Neural cell (in vitro differentiated cells): Measurements from ENCODE around the gene SDK1. TPM values are rescaled to one million over a fixed set of nuclear protein-coding genes. Genes with fewer than 3 reads are reported as not detected.

Experiments
- H2AFZ ChIP-seq: fragments of 200-600, 300-800 bp; sonication (generic), shearing (Covaris generic); 2 replicates; pipeline ENCODE4 v1.6.0; 2014; ENCODE audit warnings: low read depth, mild to moderate bottlenecking, antibody characterized with exemption, low read length, moderate library complexity
- H3F3A ChIP-seq: fragments of 200-600 bp; shearing (Covaris generic); 2 replicates; pipeline ENCODE4 v1.6.1; 2016; ENCODE audit warnings: mild to moderate bottlenecking, moderate library complexity, mixed read lengths, antibody characterized with exemption, low read length; ENCODE audit not compliant: insufficient read depth, poor library complexity, severe bottlenecking
- H3K27ac ChIP-seq: fragments of 200-600, 300-800 bp; sonication (generic), shearing (Covaris generic); 2 replicates; pipeline ENCODE4 v1.5.1; 2014; ENCODE audit warnings: mild to moderate bottlenecking, low read length, moderate library complexity
- H3K27me3 ChIP-seq: fragments of 300-800, 200-600 bp; sonication (generic), shearing (Covaris generic); 2 replicates; pipeline ENCODE4 v1.6.0; 2014; ENCODE audit warnings: mild to moderate bottlenecking, low read depth, low read length, moderate library complexity; ENCODE audit not compliant: insufficient read depth
- H3K36me3 ChIP-seq: fragments of 300-800, 200-600 bp; sonication (generic), shearing (Covaris generic); 2 replicates; pipeline ENCODE4 v1.5.1; 2014; ENCODE audit warnings: mild to moderate bottlenecking, antibody characterized with exemption, low read length, moderate library complexity; ENCODE audit not compliant: insufficient read depth
- H3K4me2 ChIP-seq: fragments of 300-800, 200-600 bp; sonication (generic), shearing (Covaris generic); 2 replicates; pipeline ENCODE4 v1.6.0; 2014; ENCODE audit warnings: mild to moderate bottlenecking, low read length
- H3K4me3 ChIP-seq: fragments of 300-800, 200-600 bp; sonication (generic), shearing (Covaris generic); 2 replicates; pipeline ENCODE4 v1.5.1; 2014; ENCODE audit warnings: mild to moderate bottlenecking, low read length, moderate library complexity
- H3K79me2 ChIP-seq: fragments of 200-600 bp; shearing (Covaris generic); replicated peaks from 2 replicates; pipeline ENCODE4 v1.6.0; 2014; ENCODE audit warnings: mild to moderate bottlenecking, low read length, moderate library complexity; ENCODE audit not compliant: insufficient read depth
- H3K9ac ChIP-seq: fragments of 300-800, 200-600 bp; sonication (generic), shearing (Covaris generic); 2 replicates; pipeline ENCODE4 v1.6.1; 2016; ENCODE audit warnings: mild to moderate bottlenecking, low read length, mixed read lengths
- H3K9me2 ChIP-seq: fragments of 200-600 bp; shearing (Covaris generic); 2 replicates; pipeline ENCODE4 v1.6.1; 2016; ENCODE audit warnings: mild to moderate bottlenecking, low read length, mixed read lengths; ENCODE audit not compliant: insufficient read depth
- H3K9me3 ChIP-seq: fragments of 200-600, 300-800 bp; sonication (generic), shearing (Covaris generic); 2 replicates; pipeline ENCODE4 v1.6.1; 2016; ENCODE audit warnings: mild to moderate bottlenecking, mixed run types, low read length, moderate library complexity, mixed read lengths
- H4K20me1 ChIP-seq: fragments of 200-600 bp; shearing (Covaris generic); 2 replicates; pipeline ENCODE4 v1.6.1; 2016; ENCODE audit warnings: mild to moderate bottlenecking, mixed run types; ENCODE audit not compliant: insufficient read depth
- EP300 ChIP-seq: fragments of 450-650 bp; conservative IDR thresholded peaks from 2 replicates; pipeline ENCODE4 v1.6.1; 2014; ENCODE audit warnings: antibody characterized with exemption, mild to moderate bottlenecking, moderate library complexity; ENCODE audit not compliant: poor library complexity, severe bottlenecking
- EZH2 ChIP-seq: fragments of 200-600, 300-800 bp; shearing (Covaris generic), sonication (generic); IDR thresholded peaks from 2 replicates; pipeline ENCODE4 v1.6.1; 2014; ENCODE audit warnings: antibody characterized with exemption, low read length, borderline replicate concordance, mild to moderate bottlenecking; ENCODE audit not compliant: insufficient read depth, poor library complexity, severe bottlenecking
- MXI1 ChIP-seq: fragments of 450-650 bp; conservative IDR thresholded peaks from 2 replicates; pipeline ENCODE4 v1.6.1; 2014; ENCODE audit warnings: antibody characterized with exemption, mild to moderate bottlenecking; ENCODE audit not compliant: poor library complexity, severe bottlenecking
- POLR2AphosphoS5 ChIP-seq: IDR thresholded peaks from 2 replicates; pipeline ENCODE4 v1.6.1; 2012
- RAD21 ChIP-seq: fragments of 450-650 bp; conservative IDR thresholded peaks from 2 replicates; pipeline ENCODE4 v1.6.1; 2014; ENCODE audit warnings: antibody characterized with exemption, mild to moderate bottlenecking, moderate library complexity
- SMC3 ChIP-seq: fragments of 450-650 bp; conservative IDR thresholded peaks from 2 replicates; pipeline ENCODE4 v1.6.1; 2014; ENCODE audit warnings: antibody characterized with exemption, mild to moderate bottlenecking, moderate library complexity; ENCODE audit not compliant: poor library complexity
- TAF1 ChIP-seq: IDR thresholded peaks from 2 replicates; pipeline ENCODE4 v1.6.1; 2012; ENCODE audit warnings: low read depth
- polyA plus RNA-seq: library from polyadenylated mRNA; depleted of rRNA; stranded (reverse); fragments of >200 nt; gene quantifications from 2 replicates; pipeline ENCODE4 v1.2.3, GENCODE V29; 2014
- TF ChIP-seq, protein P1 (sequence below): fragments of 450-650 bp; IDR thresholded peaks from 2 replicates; pipeline ENCODE4 v1.5.1; 2014; ENCODE audit warnings: antibody characterized with exemption, mild to moderate bottlenecking, moderate library complexity; ENCODE audit not compliant: poor library complexity, severe bottlenecking
- TF ChIP-seq, protein P2 (sequence below): IDR thresholded peaks from 2 replicates; pipeline ENCODE4 v1.6.1; 2012; ENCODE audit warnings: borderline replicate concordance

Gene SDK1
- polyA plus RNA-seq, 1 donor from 2014 or later: 2.7 TPM

- Histone ChIP-seq H3F3A (no peaks in the 10 kb centered on the region), H3K4me3 (no peak overlapping the region), H3K4me2 (no peak overlapping the region), H3K79me2 (no peaks in the 10 kb centered on the region), H3K36me3 (no peaks in the 10 kb centered on the region), H3K9me2 (no peaks in the 10 kb centered on the region), H2AFZ (no peak overlapping the region), H3K27me3 (no peaks in the 10 kb centered on the region), H4K20me1 (no peaks in the 10 kb centered on the region), H3K9me3 (no peaks in the 10 kb centered on the region), H3K27ac (no peak overlapping the region), H3K9ac (no peak overlapping the region)
- TF ChIP-seq TAF1 (no peak), MXI1 (no peak), EP300 (no peak)
- TF ChIP-seq, protein P1, sequence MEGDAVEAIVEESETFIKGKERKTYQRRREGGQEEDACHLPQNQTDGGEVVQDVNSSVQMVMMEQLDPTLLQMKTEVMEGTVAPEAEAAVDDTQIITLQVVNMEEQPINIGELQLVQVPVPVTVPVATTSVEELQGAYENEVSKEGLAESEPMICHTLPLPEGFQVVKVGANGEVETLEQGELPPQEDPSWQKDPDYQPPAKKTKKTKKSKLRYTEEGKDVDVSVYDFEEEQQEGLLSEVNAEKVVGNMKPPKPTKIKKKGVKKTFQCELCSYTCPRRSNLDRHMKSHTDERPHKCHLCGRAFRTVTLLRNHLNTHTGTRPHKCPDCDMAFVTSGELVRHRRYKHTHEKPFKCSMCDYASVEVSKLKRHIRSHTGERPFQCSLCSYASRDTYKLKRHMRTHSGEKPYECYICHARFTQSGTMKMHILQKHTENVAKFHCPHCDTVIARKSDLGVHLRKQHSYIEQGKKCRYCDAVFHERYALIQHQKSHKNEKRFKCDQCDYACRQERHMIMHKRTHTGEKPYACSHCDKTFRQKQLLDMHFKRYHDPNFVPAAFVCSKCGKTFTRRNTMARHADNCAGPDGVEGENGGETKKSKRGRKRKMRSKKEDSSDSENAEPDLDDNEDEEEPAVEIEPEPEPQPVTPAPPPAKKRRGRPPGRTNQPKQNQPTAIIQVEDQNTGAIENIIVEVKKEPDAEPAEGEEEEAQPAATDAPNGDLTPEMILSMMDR: no peak
Observed at GRCh38 chr7:4182605-4183300, 881.7 kb downstream of the SDK1 start.

DNA sequence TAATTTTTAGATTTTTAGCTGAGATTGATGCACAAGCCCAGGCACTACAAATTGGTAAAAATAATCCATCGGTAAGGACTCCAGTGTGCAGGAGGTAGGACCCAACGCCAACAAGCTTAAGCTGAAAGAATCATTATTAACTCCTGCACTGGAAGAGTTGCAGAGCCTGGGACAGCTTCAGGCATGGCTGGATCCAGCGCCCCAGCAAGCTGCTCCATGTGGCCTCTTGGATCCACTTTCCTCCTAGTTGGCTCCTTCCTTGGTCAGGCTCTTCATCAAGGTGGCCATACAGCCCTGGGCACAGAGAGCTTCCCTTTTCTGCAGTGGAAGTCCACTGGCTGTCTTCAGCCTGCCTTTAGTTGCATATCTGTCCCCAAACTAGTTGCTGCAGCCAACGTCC is 883.6 kb downstream of the SDK1 start:
- H3K36me3 ChIP-seq: no peaks in the 10 kb centered on the region
- no peak overlapping the region for H3K4me3 ChIP-seq
- no peak overlapping the region for H3K27ac ChIP-seq
- H3K79me2 ChIP-seq: no peaks in the 10 kb centered on the region
- no peaks in the 10 kb centered on the region for H3K9me3 ChIP-seq
- TF ChIP-seq TAF1 (no peak), POLR2AphosphoS5 (no peak)
- no peaks in the 10 kb centered on the region for H3K27me3 ChIP-seq
- H2AFZ ChIP-seq: no peak overlapping the region
- no peak overlapping the region for H3K4me2 ChIP-seq
- H3F3A ChIP-seq: no peaks in the 10 kb centered on the region
- no peaks in the 10 kb centered on the region for H4K20me1 ChIP-seq
- H3K9me2 ChIP-seq: no peaks in the 10 kb centered on the region
- no peak overlapping the region for H3K9ac ChIP-seq

- no peaks in the 10 kb centered on the region for H3K79me2 ChIP-seq
- no peaks in the 10 kb centered on the region for H3F3A ChIP-seq
- no peaks in the 10 kb centered on the region for H3K9me2 ChIP-seq
- H3K4me3 ChIP-seq: no peak overlapping the region
- no peaks in the 10 kb centered on the region for H3K27me3 ChIP-seq
- TF ChIP-seq RAD21 (no peak), TAF1 (no peak), POLR2AphosphoS5 (no peak), SMC3 (no peak), MXI1 (no peak), EZH2 (no peak), EP300 (no peak)
- TF ChIP-seq, protein P1: no peak
- TF ChIP-seq, protein P2, sequence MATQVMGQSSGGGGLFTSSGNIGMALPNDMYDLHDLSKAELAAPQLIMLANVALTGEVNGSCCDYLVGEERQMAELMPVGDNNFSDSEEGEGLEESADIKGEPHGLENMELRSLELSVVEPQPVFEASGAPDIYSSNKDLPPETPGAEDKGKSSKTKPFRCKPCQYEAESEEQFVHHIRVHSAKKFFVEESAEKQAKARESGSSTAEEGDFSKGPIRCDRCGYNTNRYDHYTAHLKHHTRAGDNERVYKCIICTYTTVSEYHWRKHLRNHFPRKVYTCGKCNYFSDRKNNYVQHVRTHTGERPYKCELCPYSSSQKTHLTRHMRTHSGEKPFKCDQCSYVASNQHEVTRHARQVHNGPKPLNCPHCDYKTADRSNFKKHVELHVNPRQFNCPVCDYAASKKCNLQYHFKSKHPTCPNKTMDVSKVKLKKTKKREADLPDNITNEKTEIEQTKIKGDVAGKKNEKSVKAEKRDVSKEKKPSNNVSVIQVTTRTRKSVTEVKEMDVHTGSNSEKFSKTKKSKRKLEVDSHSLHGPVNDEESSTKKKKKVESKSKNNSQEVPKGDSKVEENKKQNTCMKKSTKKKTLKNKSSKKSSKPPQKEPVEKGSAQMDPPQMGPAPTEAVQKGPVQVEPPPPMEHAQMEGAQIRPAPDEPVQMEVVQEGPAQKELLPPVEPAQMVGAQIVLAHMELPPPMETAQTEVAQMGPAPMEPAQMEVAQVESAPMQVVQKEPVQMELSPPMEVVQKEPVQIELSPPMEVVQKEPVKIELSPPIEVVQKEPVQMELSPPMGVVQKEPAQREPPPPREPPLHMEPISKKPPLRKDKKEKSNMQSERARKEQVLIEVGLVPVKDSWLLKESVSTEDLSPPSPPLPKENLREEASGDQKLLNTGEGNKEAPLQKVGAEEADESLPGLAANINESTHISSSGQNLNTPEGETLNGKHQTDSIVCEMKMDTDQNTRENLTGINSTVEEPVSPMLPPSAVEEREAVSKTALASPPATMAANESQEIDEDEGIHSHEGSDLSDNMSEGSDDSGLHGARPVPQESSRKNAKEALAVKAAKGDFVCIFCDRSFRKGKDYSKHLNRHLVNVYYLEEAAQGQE: no peak
- no peaks in the 10 kb centered on the region for H3K36me3 ChIP-seq
- no peaks in the 10 kb centered on the region for H3K9me3 ChIP-seq
- H3K27ac ChIP-seq: no peak overlapping the region
- H3K9ac ChIP-seq: no peak overlapping the region
- H4K20me1 ChIP-seq: no peaks in the 10 kb centered on the region
- H2AFZ ChIP-seq: no peak overlapping the region
- no peak overlapping the region for H3K4me2 ChIP-seq
Observed at GRCh38 chr7:4185136-4185535, 884.1 kb downstream of the SDK1 start.
